H9 (cell line): ENCODE measurements around the gene ERMAP. TPM values are rescaled to one million over a fixed set of nuclear protein-coding genes. Genes with fewer than 3 reads are reported as not detected.

ENCODE experiments used
- DNase-seq: peaks from one replicate; pipeline ENCODE4 v3.0.0-alpha.2; 2017
- H2AFZ ChIP-seq: one replicate; pipeline ENCODE4 v1.6.1; 2013; ENCODE audit warnings: mild to moderate bottlenecking, low read length, control low read depth, moderate library complexity
- H2AK5ac ChIP-seq: 2 replicates; pipeline ENCODE4 v1.6.1; 2013; ENCODE audit warnings: low read length, control low read depth, mixed read lengths; ENCODE audit not compliant: insufficient read length
- H2BK120ac ChIP-seq: one replicate; pipeline ENCODE4 v1.6.1; 2013; ENCODE audit warnings: low read depth, mild to moderate bottlenecking, low read length, control low read depth, inconsistent platforms; ENCODE audit not compliant: poor library complexity, severe bottlenecking
- H2BK12ac ChIP-seq: 2 replicates; pipeline ENCODE4 v1.6.1; 2013; ENCODE audit warnings: low read length, control low read depth, mixed read lengths, low read depth; ENCODE audit not compliant: insufficient read length
- H2BK15ac ChIP-seq: 2 replicates; pipeline ENCODE4 v1.6.1; 2013; ENCODE audit warnings: low read depth, low read length, control low read depth
- H2BK20ac ChIP-seq: one replicate; pipeline ENCODE4 v1.6.1; 2013; ENCODE audit warnings: low read depth, mild to moderate bottlenecking, low read length, control low read depth, inconsistent platforms; ENCODE audit not compliant: poor library complexity, severe bottlenecking
- H2BK5ac ChIP-seq: 2 replicates; pipeline ENCODE4 v1.6.1; 2013; ENCODE audit warnings: low read length, control low read depth, mixed read lengths; ENCODE audit not compliant: insufficient read length
- H3K14ac ChIP-seq: 2 replicates; pipeline ENCODE4 v1.6.1; 2013; ENCODE audit warnings: low read length, control low read depth; ENCODE audit not compliant: insufficient read depth
- H3K18ac ChIP-seq: 2 replicates; pipeline ENCODE4 v1.6.1; 2013; ENCODE audit warnings: low read depth, mild to moderate bottlenecking, mixed read lengths, low read length, control low read depth; ENCODE audit not compliant: insufficient read length
- H3K23ac ChIP-seq: 2 replicates; pipeline ENCODE4 v1.6.1; 2013; ENCODE audit warnings: low read length, control low read depth, mixed read lengths, low read depth; ENCODE audit not compliant: insufficient read length
- H3K23me2 ChIP-seq: 2 replicates; pipeline ENCODE4 v1.6.1; 2013; ENCODE audit warnings: low read depth, mild to moderate bottlenecking, mixed read lengths, low read length, control low read depth; ENCODE audit not compliant: insufficient read length, poor library complexity, severe bottlenecking
- H3K27ac ChIP-seq: 2 replicates; pipeline ENCODE4 v1.5.1; 2013; ENCODE audit warnings: low read length, control low read depth, mixed read lengths, low read depth; ENCODE audit not compliant: insufficient read length
- H3K27me3 ChIP-seq: 2 replicates; pipeline ENCODE4 v1.6.1; 2013; ENCODE audit warnings: low read length, control low read depth, inconsistent platforms; ENCODE audit not compliant: insufficient read depth
- H3K4ac ChIP-seq: 2 replicates; pipeline ENCODE4 v1.6.1; 2013; ENCODE audit warnings: low read depth, mild to moderate bottlenecking, control low read depth, inconsistent platforms, low read length, moderate library complexity
- H3K4me1 ChIP-seq: 2 replicates; pipeline ENCODE4 v1.6.1; 2013; ENCODE audit warnings: low read length, control low read depth, inconsistent platforms; ENCODE audit not compliant: insufficient read depth
- H3K4me2 ChIP-seq: 2 replicates; pipeline ENCODE4 v1.6.1; 2013; ENCODE audit warnings: low read length, control low read depth, mixed read lengths; ENCODE audit not compliant: insufficient read length, insufficient read depth
- H3K56ac ChIP-seq: 2 replicates; pipeline ENCODE4 v1.6.1; 2013; ENCODE audit warnings: low read depth, mild to moderate bottlenecking, mixed read lengths, low read length, control low read depth; ENCODE audit not compliant: insufficient read length
- H3K79me1 ChIP-seq: 2 replicates; pipeline ENCODE4 v1.6.1; 2013; ENCODE audit warnings: low read depth, mild to moderate bottlenecking, moderate library complexity, low read length, control low read depth, inconsistent platforms; ENCODE audit not compliant: insufficient read depth, poor library complexity, severe bottlenecking
- H3K79me2 ChIP-seq: 2 replicates; pipeline ENCODE4 v1.6.1; 2013; ENCODE audit warnings: low read length, control low read depth, inconsistent platforms; ENCODE audit not compliant: insufficient read depth
- H3K9ac ChIP-seq: 2 replicates; pipeline ENCODE4 v1.6.1; 2013; ENCODE audit warnings: low read length, control low read depth, mixed read lengths; ENCODE audit not compliant: insufficient read length; ENCODE audit errors: extremely low read depth
- H3K9me3 ChIP-seq: one replicate; pipeline ENCODE4 v1.6.1; 2013; ENCODE audit warnings: low read depth, low read length, inconsistent platforms; ENCODE audit not compliant: control insufficient read depth
- H3T11ph ChIP-seq: one replicate; pipeline ENCODE4 v1.6.1; 2013; ENCODE audit warnings: mild to moderate bottlenecking, low read length, control low read depth, inconsistent platforms
- H4K20me1 ChIP-seq: one replicate; pipeline ENCODE4 v1.6.1; 2013; ENCODE audit not compliant: control insufficient read depth, insufficient read length, insufficient read depth
- H4K5ac ChIP-seq: 2 replicates; pipeline ENCODE4 v1.6.1; 2013; ENCODE audit warnings: low read depth, mild to moderate bottlenecking, mixed read lengths, low read length, control low read depth; ENCODE audit not compliant: insufficient read length
- H4K8ac ChIP-seq: replicated peaks from 2 replicates; pipeline ENCODE4 v1.6.1; 2013; ENCODE audit warnings: low read length, control low read depth, mixed read lengths, low read depth; ENCODE audit not compliant: insufficient read length
- H4K91ac ChIP-seq: 2 replicates; pipeline ENCODE4 v1.6.1; 2013; ENCODE audit warnings: low read depth, mild to moderate bottlenecking, moderate library complexity, mixed read lengths, low read length, control low read depth; ENCODE audit not compliant: insufficient read length
- H3K27ac Mint-ChIP-seq, 3 experiments: 2 replicates in 2 of 3; 3 replicates in 1 of 3; pipeline ENCODE4 v1.8.0; 2020 to 2021; ENCODE audit warnings: mixed read lengths in 3 of 3, mild to moderate bottlenecking in 1 of 3, moderate library complexity in 1 of 3
- H3K27me3 Mint-ChIP-seq: 2 replicates; pipeline ENCODE4 v1.8.0; 2021; ENCODE audit warnings: low read depth, mild to moderate bottlenecking, moderate library complexity, mixed read lengths
- H3K36me3 Mint-ChIP-seq, 3 experiments: 2 replicates in 2 of 3; 3 replicates in 1 of 3; pipeline ENCODE4 v1.8.0; 2020 to 2021; ENCODE audit warnings: low read depth in 3 of 3, mixed read lengths in 3 of 3; ENCODE audit not compliant: insufficient read depth in 1 of 3
- H3K4me1 Mint-ChIP-seq, 2 experiments: 2 replicates each; pipeline ENCODE4 v1.8.0; 2020; ENCODE audit warnings: mixed read lengths in 2 of 2
- H3K4me3 Mint-ChIP-seq, 2 experiments: 2 replicates in 1 of 2; 3 replicates in 1 of 2; pipeline ENCODE4 v1.8.0; 2020 to 2021; ENCODE audit warnings: mild to moderate bottlenecking in 2 of 2, mixed read lengths in 2 of 2, moderate library complexity in 1 of 2
- H3K9me3 Mint-ChIP-seq, 2 experiments: 2 replicates in 1 of 2; 3 replicates in 1 of 2; pipeline ENCODE4 v1.8.0; 2020; ENCODE audit warnings: mild to moderate bottlenecking in 2 of 2, mixed read lengths in 2 of 2, moderate library complexity in 1 of 2
- CTCF ChIP-seq: fragments of 200-600 bp; sonication (generic); conservative IDR thresholded peaks from 3 replicates; pipeline ENCODE4 v1.8.0; 2021; ENCODE audit warnings: antibody characterized with exemption, mild to moderate bottlenecking
- total RNA-seq: library from RNA; stranded (reverse); gene quantifications from 2 replicates; pipeline ENCODE4 v1.2.1, GENCODE V29; 2021

ERMAP gene
- total RNA-seq, 1 experiment from 2014 or later: 4.5 TPM

DNA sequence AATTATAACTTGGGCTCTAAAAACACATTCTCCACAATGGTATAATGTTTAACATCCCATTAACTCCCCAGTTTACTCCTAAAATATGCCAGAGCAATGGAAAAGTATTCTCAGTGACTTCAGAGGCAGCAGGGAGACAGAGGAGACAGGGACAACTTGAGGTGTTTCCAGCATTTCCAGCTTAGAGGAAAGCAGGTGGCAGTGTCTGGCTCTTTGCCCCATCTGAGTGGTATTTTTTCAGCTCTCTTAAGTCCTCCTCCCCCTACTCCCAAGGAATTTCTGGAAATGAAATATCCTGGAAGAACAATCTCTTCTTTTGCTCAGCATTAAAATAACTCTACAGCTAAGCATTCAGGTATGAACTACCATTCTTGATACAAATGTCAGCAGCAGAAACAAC lies 10.8 kb upstream of the ERMAP start:
- no peak overlapping the region for H4K5ac ChIP-seq
- H4K20me1 ChIP-seq: no peaks in the 10 kb centered on the region
- no peaks in the 10 kb centered on the region for H3K79me1 ChIP-seq
- H3K9me3 ChIP-seq: no peaks in the 10 kb centered on the region
- no peaks in the 10 kb centered on the region for H3K79me2 ChIP-seq
- no peak overlapping the region for H2BK15ac ChIP-seq
- no peak for TF ChIP-seq CTCF
- H3K9ac ChIP-seq: no peak overlapping the region
- H2BK120ac ChIP-seq: no peak overlapping the region
- H2AFZ ChIP-seq: no peak overlapping the region
- no peak overlapping the region for H3K18ac ChIP-seq
- H3K27ac ChIP-seq: no peak overlapping the region
- H3K4ac ChIP-seq: no peak overlapping the region
- Mint-ChIP-seq H3K27ac (no peak overlapping the region), H3K27me3 (no peaks in the 10 kb centered on the region), H3K4me1 (no peaks in the 10 kb centered on the region; a peak in 1 of 4 replicates), H3K9me3 (peaks cover 17 to 19% of the 10 kb centered on the region in 2 experiments), H3K36me3 (peaks cover 19 to 41% (median 38%) of the 10 kb centered on the region in 3 experiments), H3K4me3 (no peak overlapping the region)
- H2AK5ac ChIP-seq: no peak overlapping the region
- no peak overlapping the region for H2BK5ac ChIP-seq
- H3K23me2 ChIP-seq: no peaks in the 10 kb centered on the region
- DNase-seq: no peak
- H3K4me1 ChIP-seq: no peaks in the 10 kb centered on the region
- H3K4me2 ChIP-seq: no peak overlapping the region
- H3K14ac ChIP-seq: no peak overlapping the region
- no peak overlapping the region for H3T11ph ChIP-seq
- no peak overlapping the region for H4K91ac ChIP-seq
- H2BK20ac ChIP-seq: no peak overlapping the region
- H3K56ac ChIP-seq: no peak overlapping the region
- H3K27me3 ChIP-seq: no peaks in the 10 kb centered on the region
- no peak overlapping the region for H2BK12ac ChIP-seq
- H4K8ac ChIP-seq: no peak overlapping the region
- no peak overlapping the region for H3K23ac ChIP-seq
